ENCODE data around the gene CABP4.
A peak's percentile ranks its signal among the peaks of the same experiment; 100 is the strongest.
"Not testable (repeated sequence)": the region's sequence is repeated elsewhere in the genome, so short reads cannot be mapped to it uniquely, and the experiment has no call there.

Gene CABP4

DNA sequence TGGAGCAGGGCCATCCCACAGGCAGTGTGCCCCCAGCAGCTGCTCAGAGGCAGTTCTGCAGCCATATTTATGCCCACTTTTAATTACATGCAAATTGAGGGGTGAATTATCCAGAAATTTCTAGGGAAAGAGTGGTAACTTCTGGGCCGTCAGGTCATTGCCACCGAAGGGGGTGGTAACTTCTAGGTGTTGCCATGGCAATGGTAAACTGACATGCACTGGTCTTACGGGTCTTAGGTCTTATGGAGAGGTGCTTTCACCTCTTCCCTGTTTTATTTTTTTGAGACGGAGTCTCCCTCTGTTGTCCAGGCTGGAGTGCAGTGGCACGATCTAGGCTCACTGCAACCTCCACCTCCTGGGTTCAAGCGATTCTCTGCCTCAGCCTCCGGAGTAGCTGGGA lies 17.7 kb downstream of the CABP4 start:
- Histone ChIP-seq H3K4me3 (ENCODE audit: low read depth, low read length) (no peak overlapping the region), H3K27me3 (ENCODE audit: control insufficient read depth, insufficient read depth, low read length) (no peaks in the 10 kb centered on the region), H3K4me1 (ENCODE audit: control insufficient read depth, insufficient read depth, low read length) (peaks cover 5% of the 10 kb centered on the region; the same call in 1 of the 2 replicates), H3K27ac (ENCODE audit: low read depth, low read length) (no peak overlapping the region), H3K36me3 (ENCODE audit: control insufficient read depth, insufficient read depth, low read length) (no peaks in the 10 kb centered on the region), H3K9me3 (ENCODE audit: control insufficient read depth, insufficient read depth, low read depth, low read length) (no peaks in the 10 kb centered on the region), H3K9ac (ENCODE audit: low read length) (no peak overlapping the region)

DNA sequence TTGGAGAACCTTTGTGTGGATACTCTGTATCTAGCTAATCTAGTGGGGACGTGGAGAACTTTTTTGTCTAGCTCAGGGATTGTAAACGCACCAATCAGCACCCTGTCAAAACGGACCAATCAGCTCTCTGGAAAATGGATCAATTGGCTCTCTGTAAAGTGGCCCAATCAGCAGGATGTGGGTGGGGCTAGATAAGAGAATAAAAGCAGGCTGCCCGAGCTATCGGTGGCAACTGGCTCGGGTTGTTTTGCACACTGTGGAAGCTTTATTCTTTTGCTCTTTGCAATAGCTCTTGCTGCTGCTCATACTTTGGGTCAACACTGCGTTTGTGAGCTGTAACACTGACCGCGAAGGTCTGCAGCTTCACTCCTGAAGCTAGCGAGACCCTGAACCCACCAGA lies 21.5 kb downstream of the CABP4 start:
- H3K27me3 ChIP-seq (ENCODE audit: control insufficient read depth, insufficient read depth, low read length); H3K9me3 ChIP-seq (ENCODE audit: control insufficient read depth, insufficient read depth, low read depth, low read length); H3K4me3 ChIP-seq (ENCODE audit: low read depth, low read length); H3K36me3 ChIP-seq (ENCODE audit: control insufficient read depth, insufficient read depth, low read length); H3K27ac ChIP-seq (ENCODE audit: low read depth, low read length); H3K4me1 ChIP-seq (ENCODE audit: control insufficient read depth, insufficient read depth, low read length); H3K9ac ChIP-seq (ENCODE audit: low read length): not testable (repeated sequence)

DNA sequence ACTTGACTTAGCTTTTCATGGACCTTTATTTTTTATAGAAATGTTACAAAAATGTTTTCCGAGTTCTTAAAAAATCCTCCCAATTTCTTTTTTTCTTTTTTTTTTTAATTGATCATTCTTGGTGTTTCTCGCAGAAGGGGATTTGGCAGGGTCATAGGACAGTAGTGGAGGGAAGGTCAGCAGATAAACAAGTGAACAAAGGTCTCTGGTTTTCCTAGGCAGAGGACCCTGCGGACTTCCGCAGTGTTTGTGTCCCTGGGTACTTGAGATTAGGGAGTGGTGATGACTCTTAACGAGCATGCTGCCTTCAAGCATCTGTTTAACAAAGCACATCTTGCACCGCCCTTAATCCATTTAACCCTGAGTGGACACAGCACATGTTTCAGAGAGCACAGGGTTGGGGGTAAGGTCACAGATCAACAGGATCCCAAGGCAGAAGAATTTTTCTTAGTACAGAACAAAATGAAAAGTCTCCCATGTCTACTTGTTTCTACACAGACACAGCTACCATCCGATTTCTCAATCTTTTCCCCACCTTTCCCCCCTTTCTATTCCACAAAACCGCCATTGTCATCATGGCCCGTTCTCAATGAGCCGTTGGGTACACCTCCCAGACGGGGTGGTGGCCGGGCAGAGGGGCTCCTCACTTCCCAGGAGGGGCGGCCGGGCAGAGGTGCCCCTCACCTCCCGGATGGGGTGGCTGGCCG lies 22.3 kb downstream of the CABP4 start:
- not testable (repeated sequence) for H3K9me3 ChIP-seq (ENCODE audit: control insufficient read depth, insufficient read depth, low read depth, low read length); H3K4me1 ChIP-seq (ENCODE audit: control insufficient read depth, insufficient read depth, low read length); H3K4me3 ChIP-seq (ENCODE audit: low read depth, low read length); H3K27ac ChIP-seq (ENCODE audit: low read depth, low read length); H3K36me3 ChIP-seq (ENCODE audit: control insufficient read depth, insufficient read depth, low read length); H3K9ac ChIP-seq (ENCODE audit: low read length); H3K27me3 ChIP-seq (ENCODE audit: control insufficient read depth, insufficient read depth, low read length)

DNA sequence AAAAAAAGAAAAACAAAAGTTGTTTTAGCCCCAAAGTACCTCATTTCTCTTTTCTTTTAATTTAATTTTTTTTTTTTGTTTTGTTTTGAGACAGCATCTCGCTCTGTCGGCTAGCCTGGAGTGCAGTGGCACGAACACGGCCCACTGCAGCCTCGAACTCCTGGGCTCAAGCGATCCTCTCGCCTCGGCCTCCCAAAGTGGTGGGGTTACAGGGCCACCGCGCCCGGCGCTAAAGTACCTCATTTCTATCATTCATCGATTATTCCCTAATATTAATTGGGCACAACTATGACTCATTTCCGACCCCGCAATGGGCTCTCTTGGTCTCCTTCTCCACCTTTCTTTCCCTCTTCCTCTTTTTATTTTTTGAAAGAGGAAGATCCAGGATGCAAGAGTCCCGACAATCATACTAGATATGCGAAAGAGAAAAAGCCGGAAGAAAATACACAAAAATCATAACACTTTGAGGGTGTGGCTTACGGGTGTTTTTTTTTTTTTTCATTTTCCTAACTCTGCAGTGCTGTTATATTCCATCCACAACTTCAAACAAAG lies 27.2 kb downstream of the CABP4 start:
- H3K9me3 ChIP-seq (ENCODE audit: control insufficient read depth, insufficient read depth, low read depth, low read length) = no peaks in the 10 kb centered on the region
- H3K27me3 ChIP-seq (ENCODE audit: control insufficient read depth, insufficient read depth, low read length) = no peaks in the 10 kb centered on the region; the same call in 1 of the 2 replicates
- peak overlapping the region; percentile 53 for H3K4me3 ChIP-seq (ENCODE audit: low read depth, low read length)
- H3K36me3 ChIP-seq (ENCODE audit: control insufficient read depth, insufficient read depth, low read length) = no peaks in the 10 kb centered on the region
- H3K27ac ChIP-seq (ENCODE audit: low read depth, low read length) = no peak overlapping the region
- no peak overlapping the region for H3K9ac ChIP-seq (ENCODE audit: low read length)
- no peaks in the 10 kb centered on the region; the same call in 1 of the 2 replicates for H3K4me1 ChIP-seq (ENCODE audit: control insufficient read depth, insufficient read depth, low read length)

DNA sequence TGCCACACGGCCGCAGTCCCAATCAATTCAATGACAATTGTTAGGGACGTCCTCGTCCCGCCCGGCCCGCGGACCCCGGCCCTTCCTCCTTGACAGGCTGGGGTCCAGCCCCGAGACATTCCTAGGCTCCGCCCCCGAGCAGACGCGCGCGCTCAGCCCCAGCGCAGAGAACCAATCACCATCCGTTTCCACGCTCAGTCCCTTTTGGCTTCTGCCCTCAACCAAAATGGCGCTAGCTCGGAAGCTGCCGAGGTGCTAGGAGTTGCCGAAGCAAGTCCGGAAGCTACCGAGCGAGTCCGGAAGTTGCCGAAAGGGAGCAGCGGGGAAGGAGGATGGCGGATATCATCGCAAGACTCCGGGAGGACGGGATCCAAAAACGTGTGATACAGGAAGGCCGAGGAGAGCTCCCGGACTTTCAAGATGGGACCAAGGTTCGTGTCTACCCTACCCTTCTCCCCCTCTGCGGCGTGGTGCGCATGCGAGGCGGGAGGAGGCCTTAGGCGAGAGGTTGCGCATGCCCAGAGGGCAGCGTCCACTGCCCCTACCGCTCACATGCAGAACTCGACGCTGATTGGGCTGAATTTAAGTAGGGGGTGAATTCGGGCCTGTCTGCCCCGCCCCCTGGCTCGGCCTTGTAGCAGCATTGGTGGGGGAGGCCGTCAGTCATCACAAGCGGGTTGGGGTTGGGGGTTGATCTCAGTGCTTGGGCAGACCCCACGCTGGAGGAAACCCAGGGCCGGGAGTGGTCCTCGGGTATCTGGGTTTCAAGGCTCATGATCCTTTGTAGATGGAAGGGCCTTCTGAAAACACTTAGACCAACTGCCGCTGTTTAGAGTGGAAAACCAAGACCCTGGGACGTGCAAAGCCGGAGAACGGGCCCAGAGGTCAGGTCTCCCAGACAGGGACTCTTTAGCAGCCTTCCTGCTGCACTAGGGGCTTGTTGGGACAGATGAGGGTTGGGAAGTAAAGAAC lies 28.0 kb downstream of the CABP4 start, which contains the start of gene AIP:
TSS of gene AIP (plus strand) at position 200 of the 972 bp plus-strand sequence. CDS start at position 333, 133 bp downstream.
- H3K36me3 ChIP-seq (ENCODE audit: control insufficient read depth, insufficient read depth, low read length) = 0 out of 2 replicates have a peak, but pooled peaks cover 3% of the 10 kb centered on the region
- no peaks in the 10 kb centered on the region; the same call in 1 of the 2 replicates for H3K4me1 ChIP-seq (ENCODE audit: control insufficient read depth, insufficient read depth, low read length)
- peak within 1 kb of the TSS; percentile 48 for H3K9ac ChIP-seq (ENCODE audit: low read length)
- H3K4me3 ChIP-seq (ENCODE audit: low read depth, low read length) = peak within 1 kb of the TSS; percentile 53
- no peaks in the 10 kb centered on the region; the same call in 1 of the 2 replicates for H3K27me3 ChIP-seq (ENCODE audit: control insufficient read depth, insufficient read depth, low read length)
- no peak within 1 kb of the TSS; the same call in 1 of the 2 replicates for H3K27ac ChIP-seq (ENCODE audit: low read depth, low read length)
- H3K9me3 ChIP-seq (ENCODE audit: control insufficient read depth, insufficient read depth, low read depth, low read length) = no peaks in the 10 kb centered on the region

DNA sequence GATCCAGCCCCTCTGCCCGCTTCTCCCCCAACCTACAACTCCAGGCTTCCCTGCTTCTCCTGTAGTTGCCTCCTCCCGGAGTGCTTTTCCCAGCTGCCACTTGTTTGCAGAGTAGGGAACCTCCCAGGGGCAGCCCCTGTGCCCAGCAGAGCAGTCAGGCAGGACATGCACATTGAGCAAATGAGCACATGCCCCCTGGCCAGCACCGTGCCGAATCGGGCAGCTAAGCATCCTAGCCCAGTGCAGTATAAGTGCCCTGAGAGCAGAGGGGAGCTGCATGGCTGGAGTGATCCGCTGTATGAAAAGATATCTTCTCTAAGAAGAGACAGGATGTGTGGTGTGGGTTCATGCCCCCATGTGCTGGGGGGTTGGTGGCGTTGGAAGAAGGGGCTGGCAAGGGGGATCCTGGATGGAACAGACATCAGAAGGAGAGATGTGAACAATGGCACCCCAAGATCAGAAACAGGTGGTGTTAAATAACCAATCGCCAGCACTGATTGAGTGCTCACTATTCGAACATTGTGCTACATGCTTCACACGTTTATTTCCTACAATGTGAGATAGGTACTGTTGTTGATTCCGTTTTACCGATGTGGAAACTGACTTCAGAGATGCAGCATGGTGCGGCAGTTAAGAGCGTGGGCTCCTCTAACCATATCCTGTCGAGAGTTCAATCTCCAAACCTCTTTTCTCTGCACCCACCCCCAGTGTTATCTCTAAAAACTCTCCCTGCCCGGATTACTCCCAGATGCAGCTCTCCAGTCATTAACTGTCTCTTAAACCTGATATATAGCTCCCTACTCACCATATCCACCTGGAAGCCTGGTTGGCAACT lies 28.9 kb downstream of the CABP4 start:
- Histone ChIP-seq H3K4me3 (ENCODE audit: low read depth, low read length) (peak overlapping the region; percentile 53), H3K27me3 (ENCODE audit: control insufficient read depth, insufficient read depth, low read length) (no peaks in the 10 kb centered on the region; the same call in 1 of the 2 replicates), H3K27ac (ENCODE audit: low read depth, low read length) (no peak overlapping the region), H3K9ac (ENCODE audit: low read length) (no peak overlapping the region), H3K36me3 (ENCODE audit: control insufficient read depth, insufficient read depth, low read length) (peaks cover 4% of the 10 kb centered on the region; the same call in 1 of the 2 replicates), H3K4me1 (ENCODE audit: control insufficient read depth, insufficient read depth, low read length) (no peaks in the 10 kb centered on the region; the same call in 1 of the 2 replicates), H3K9me3 (ENCODE audit: control insufficient read depth, insufficient read depth, low read depth, low read length) (no peaks in the 10 kb centered on the region)

DNA sequence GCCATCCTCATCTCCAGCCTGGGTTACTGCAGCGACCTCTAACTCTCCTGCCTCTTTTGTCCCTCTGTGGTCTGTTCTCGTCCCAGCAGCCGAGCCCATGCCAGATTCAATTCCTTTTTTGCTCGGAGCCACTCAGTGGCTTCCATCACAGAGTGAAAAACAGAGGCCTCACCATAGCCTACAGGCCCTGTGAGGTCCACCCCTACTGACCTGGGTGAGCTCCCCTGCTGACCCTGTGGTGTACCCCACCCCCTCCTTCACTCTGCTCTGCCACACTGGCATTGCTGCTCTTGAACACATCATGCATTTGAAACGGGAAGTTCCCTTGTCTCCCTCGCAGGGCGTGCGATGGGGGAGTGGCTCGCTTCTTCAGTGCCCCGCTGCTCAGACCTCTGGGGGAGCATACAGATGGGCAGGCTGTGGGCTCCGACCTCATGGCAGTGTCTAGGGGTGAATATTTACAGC lies 29.7 kb downstream of the CABP4 start:
- H3K27ac ChIP-seq (ENCODE audit: low read depth, low read length) = no peak overlapping the region
- H3K27me3 ChIP-seq (ENCODE audit: control insufficient read depth, insufficient read depth, low read length) = no peaks in the 10 kb centered on the region; the same call in 1 of the 2 replicates
- peaks cover 11% of the 10 kb centered on the region for H3K36me3 ChIP-seq (ENCODE audit: control insufficient read depth, insufficient read depth, low read length)
- H3K9ac ChIP-seq (ENCODE audit: low read length) = no peak overlapping the region
- no peak overlapping the region for H3K4me3 ChIP-seq (ENCODE audit: low read depth, low read length)
- no peaks in the 10 kb centered on the region; the same call in 1 of the 2 replicates for H3K4me1 ChIP-seq (ENCODE audit: control insufficient read depth, insufficient read depth, low read length)
- no peaks in the 10 kb centered on the region for H3K9me3 ChIP-seq (ENCODE audit: control insufficient read depth, insufficient read depth, low read depth, low read length)

DNA sequence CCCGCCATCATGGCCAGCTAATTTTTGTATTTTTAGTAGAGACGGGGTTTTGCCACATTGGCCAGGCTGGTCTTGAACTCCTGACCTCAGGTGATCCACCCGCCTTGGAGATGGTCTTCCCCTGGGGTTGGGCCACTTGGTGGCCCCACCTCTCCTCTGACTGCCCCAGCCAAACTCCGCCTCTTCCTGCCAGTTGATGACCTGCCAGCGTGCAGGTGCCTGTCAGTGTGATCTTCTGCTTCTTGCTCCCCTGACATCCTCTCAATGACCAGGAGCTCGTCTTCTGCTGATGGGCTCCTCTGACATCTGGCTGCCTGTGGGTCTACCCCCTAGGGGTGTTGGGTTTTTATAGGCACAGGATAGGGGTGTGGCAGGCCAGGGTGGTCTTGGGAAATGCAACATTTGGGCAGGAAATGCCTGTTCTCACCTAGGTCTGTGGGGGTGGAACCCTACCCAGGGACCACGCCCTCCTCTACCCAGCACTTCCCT lies 30.8 kb downstream of the CABP4 start:
- not testable (repeated sequence) for H3K4me1 ChIP-seq (ENCODE audit: control insufficient read depth, insufficient read depth, low read length); H3K27me3 ChIP-seq (ENCODE audit: control insufficient read depth, insufficient read depth, low read length)

DNA sequence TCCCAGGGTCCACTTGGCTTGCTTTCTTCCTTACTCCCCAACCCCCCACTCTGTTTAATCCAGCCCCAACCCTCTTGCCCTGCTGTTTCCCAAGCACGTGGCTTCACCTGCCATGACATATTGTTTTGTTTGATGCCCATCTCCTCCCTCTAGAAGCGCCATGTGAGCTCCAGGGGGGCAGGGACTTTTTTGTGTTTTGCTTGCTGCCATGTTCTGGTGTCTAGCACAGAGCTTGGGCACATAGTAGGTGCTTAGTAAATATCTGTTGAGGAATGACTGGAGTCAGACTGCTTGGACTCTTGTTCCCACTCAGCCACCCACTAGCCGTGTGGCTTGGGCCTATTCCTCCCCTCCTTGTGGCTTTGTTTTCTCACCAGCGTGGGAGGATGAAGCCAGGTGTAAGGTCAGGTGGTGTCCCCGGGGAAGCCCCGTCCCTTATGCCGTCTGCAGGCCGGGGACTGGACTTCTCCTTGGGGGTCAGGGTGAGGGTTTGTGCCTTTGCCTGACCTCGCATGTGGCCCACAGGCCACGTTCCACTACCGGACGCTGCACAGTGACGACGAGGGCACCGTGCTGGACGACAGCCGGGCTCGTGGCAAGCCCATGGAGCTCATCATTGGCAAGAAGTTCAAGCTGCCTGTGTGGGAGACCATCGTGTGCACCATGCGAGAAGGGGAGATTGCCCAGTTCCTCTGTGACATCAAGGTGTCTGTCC lies 31.5 kb downstream of the CABP4 start:
- H3K27me3 ChIP-seq (ENCODE audit: control insufficient read depth, insufficient read depth, low read length) = no peaks in the 10 kb centered on the region; the same call in 1 of the 2 replicates
- H3K9me3 ChIP-seq (ENCODE audit: control insufficient read depth, insufficient read depth, low read depth, low read length) = no peaks in the 10 kb centered on the region
- no peak overlapping the region for H3K27ac ChIP-seq (ENCODE audit: low read depth, low read length)
- no peak overlapping the region for H3K9ac ChIP-seq (ENCODE audit: low read length)
- H3K36me3 ChIP-seq (ENCODE audit: control insufficient read depth, insufficient read depth, low read length) = peaks cover 29% of the 10 kb centered on the region
- H3K4me3 ChIP-seq (ENCODE audit: low read depth, low read length) = no peak overlapping the region
- H3K4me1 ChIP-seq (ENCODE audit: control insufficient read depth, insufficient read depth, low read length) = no peaks in the 10 kb centered on the region; the same call in 1 of the 2 replicates

More for the DNA sequence above, 30.8 kb downstream of the CABP4 start:
- not testable (repeated sequence) for H3K27ac ChIP-seq (ENCODE audit: low read depth, low read length); H3K4me3 ChIP-seq (ENCODE audit: low read depth, low read length); H3K9me3 ChIP-seq (ENCODE audit: control insufficient read depth, insufficient read depth, low read depth, low read length); H3K9ac ChIP-seq (ENCODE audit: low read length)
- H3K36me3 ChIP-seq (ENCODE audit: control insufficient read depth, insufficient read depth, low read length) = peaks cover 21% of the 10 kb centered on the region
